ENCODE data around the gene CTPS1.

- TF ChIP-seq POLR2AphosphoS5 (IDR thresholded peaks at IDR 0.05; ENCODE audit: low read depth, low read length) (0 out of 2 replicates have a peak, but pooled peaks have one; percentile 9), CTCF (IDR thresholded peaks at IDR 0.05) (no peak), SIN3A (IDR thresholded peaks at IDR 0.05; ENCODE audit: borderline replicate concordance, insufficient read depth, low read depth, low read length) (no peak), REST (IDR thresholded peaks at IDR 0.05; ENCODE audit: insufficient read depth in 1 of 2, low read depth in 2 of 2, low read length in 1 of 2) (no peak), TCF7L2 (IDR thresholded peaks at IDR 0.05; ENCODE audit: low read depth, low read length) (no peak)
These were observed 48.6 kb downstream of the CTPS1 start for GRCh38 chr1:41028034-41028642.

All from Panc1 (cell line).